ENCODE measurements around the gene ITGA3. TPM values are rescaled to one million over a fixed set of nuclear protein-coding genes. Genes with fewer than 3 reads are reported as not detected.

The ITGA3 gene
- total and polyA plus RNA-seq, 2 of the 13 experiments (the other 11 are each of a cell fraction or from before 2014, with no cell fraction given), result 0.48 to 0.69 TPM

- TF ChIP-seq, protein P1, sequence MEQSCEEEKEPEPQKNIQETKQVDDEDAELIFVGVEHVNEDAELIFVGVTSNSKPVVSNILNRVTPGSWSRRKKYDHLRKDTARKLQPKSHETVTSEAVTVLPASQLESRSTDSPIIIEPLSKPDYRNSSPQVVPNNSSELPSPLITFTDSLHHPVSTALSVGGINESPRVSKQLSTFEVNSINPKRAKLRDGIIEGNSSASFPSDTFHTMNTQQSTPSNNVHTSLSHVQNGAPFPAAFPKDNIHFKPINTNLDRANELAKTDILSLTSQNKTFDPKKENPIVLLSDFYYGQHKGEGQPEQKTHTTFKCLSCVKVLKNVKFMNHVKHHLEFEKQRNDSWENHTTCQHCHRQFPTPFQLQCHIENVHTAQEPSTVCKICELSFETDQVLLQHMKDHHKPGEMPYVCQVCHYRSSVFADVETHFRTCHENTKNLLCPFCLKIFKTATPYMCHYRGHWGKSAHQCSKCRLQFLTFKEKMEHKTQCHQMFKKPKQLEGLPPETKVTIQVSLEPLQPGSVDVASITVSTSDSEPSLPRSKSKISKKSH (CRISPR knock-in tag; IDR thresholded peaks at IDR 0.05; ENCODE audit: borderline replicate concordance), result 0 out of 2 replicates have a peak, but pooled peaks have one; percentile 19
- no peak for TF ChIP-seq SNRNP70 (IDR thresholded peaks at IDR 0.05; ENCODE audit: low read depth, low read length)
- no peak for TF ChIP-seq SIX1 (CRISPR knock-in tag; IDR thresholded peaks at IDR 0.05; ENCODE audit: borderline replicate concordance)
- TF ChIP-seq ZMAT5 (CRISPR knock-in tag; IDR thresholded peaks at IDR 0.05; ENCODE audit: borderline replicate concordance, low read depth), result no peak
- no peak for TF ChIP-seq ZBTB37 (CRISPR knock-in tag; IDR thresholded peaks at IDR 0.05)
- no peak for TF ChIP-seq TSC22D2 (CRISPR knock-in tag; IDR thresholded peaks at IDR 0.05; ENCODE audit: borderline replicate concordance)
- TF ChIP-seq FLYWCH1 (CRISPR knock-in tag; IDR thresholded peaks at IDR 0.05), result no peak
- TF ChIP-seq ZNF552 (CRISPR knock-in tag; IDR thresholded peaks at IDR 0.05; ENCODE audit: borderline replicate concordance), result no peak
- TF ChIP-seq MED8 (CRISPR knock-in tag; IDR thresholded peaks at IDR 0.05; ENCODE audit: insufficient replicate concordance), result no peak
- TF ChIP-seq, protein P2, sequence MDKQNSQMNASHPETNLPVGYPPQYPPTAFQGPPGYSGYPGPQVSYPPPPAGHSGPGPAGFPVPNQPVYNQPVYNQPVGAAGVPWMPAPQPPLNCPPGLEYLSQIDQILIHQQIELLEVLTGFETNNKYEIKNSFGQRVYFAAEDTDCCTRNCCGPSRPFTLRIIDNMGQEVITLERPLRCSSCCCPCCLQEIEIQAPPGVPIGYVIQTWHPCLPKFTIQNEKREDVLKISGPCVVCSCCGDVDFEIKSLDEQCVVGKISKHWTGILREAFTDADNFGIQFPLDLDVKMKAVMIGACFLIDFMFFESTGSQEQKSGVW (CRISPR knock-in tag; IDR thresholded peaks at IDR 0.05; ENCODE audit: borderline replicate concordance), result no peak
- no peak for TF ChIP-seq ZNF674 (CRISPR knock-in tag; IDR thresholded peaks at IDR 0.05; ENCODE audit: low read depth)
- no peak for TF ChIP-seq MBD4 (IDR thresholded peaks at IDR 0.05; ENCODE audit: borderline replicate concordance, low read length)
- TF ChIP-seq THAP11 (CRISPR knock-in tag; IDR thresholded peaks at IDR 0.05), result no peak
- TF ChIP-seq, protein P3, sequence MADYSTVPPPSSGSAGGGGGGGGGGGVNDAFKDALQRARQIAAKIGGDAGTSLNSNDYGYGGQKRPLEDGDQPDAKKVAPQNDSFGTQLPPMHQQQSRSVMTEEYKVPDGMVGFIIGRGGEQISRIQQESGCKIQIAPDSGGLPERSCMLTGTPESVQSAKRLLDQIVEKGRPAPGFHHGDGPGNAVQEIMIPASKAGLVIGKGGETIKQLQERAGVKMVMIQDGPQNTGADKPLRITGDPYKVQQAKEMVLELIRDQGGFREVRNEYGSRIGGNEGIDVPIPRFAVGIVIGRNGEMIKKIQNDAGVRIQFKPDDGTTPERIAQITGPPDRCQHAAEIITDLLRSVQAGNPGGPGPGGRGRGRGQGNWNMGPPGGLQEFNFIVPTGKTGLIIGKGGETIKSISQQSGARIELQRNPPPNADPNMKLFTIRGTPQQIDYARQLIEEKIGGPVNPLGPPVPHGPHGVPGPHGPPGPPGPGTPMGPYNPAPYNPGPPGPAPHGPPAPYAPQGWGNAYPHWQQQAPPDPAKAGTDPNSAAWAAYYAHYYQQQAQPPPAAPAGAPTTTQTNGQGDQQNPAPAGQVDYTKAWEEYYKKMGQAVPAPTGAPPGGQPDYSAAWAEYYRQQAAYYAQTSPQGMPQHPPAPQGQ (CRISPR knock-in tag; IDR thresholded peaks at IDR 0.05; ENCODE audit: borderline replicate concordance), result no peak
- no peak for TF ChIP-seq NCOR1 (IDR thresholded peaks at IDR 0.05; ENCODE audit: borderline replicate concordance, low read length)
- TF ChIP-seq NFAT5 (CRISPR knock-in tag; IDR thresholded peaks at IDR 0.05), result no peak
- TF ChIP-seq TOE1 (CRISPR knock-in tag; IDR thresholded peaks at IDR 0.05), result no peak
These were observed 57.9 kb downstream of the ITGA3 start (continued) for GRCh38 chr17:50113624-50114320.
